GM10266 (cell line): ENCODE results near the gene OR10J4.
"Not testable (repeated sequence)": the region's sequence is repeated elsewhere in the genome, so short reads cannot be mapped to it uniquely, and the experiment has no call there.

Source experiments
- DNase-seq: peaks from one replicate; pipeline ENCODE4 v3.0.0; 2012; ENCODE audit errors: extremely low spot score
- TF ChIP-seq, protein P1 (sequence below): IDR thresholded peaks from 2 replicates; pipeline ENCODE4 v1.5.1; 2012; ENCODE audit warnings: mild to moderate bottlenecking, low read depth; ENCODE audit not compliant: control insufficient read depth, insufficient read depth; ENCODE audit errors: missing control alignments

Gene OR10J4

DNA sequence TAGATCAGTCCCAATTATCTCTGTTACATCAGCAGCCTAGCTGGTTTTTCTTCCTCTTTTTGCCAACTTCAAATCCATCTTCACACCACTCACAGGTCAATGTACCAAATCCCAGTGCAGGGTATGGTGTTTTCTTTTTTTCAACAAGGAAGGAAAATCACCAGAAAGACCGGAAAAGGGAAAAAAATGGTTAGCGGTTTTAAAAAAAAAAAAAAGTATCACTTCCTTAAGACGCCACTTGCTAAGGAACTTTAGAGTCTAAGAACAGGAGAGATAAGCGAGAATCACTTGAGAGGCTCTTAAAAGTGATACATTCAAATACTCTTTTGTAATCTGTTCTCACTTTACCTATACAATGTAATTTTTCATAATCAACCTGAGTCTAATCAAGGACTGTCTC is 4.5 kb downstream of the OR10J4 start:
- TF ChIP-seq, protein P1, sequence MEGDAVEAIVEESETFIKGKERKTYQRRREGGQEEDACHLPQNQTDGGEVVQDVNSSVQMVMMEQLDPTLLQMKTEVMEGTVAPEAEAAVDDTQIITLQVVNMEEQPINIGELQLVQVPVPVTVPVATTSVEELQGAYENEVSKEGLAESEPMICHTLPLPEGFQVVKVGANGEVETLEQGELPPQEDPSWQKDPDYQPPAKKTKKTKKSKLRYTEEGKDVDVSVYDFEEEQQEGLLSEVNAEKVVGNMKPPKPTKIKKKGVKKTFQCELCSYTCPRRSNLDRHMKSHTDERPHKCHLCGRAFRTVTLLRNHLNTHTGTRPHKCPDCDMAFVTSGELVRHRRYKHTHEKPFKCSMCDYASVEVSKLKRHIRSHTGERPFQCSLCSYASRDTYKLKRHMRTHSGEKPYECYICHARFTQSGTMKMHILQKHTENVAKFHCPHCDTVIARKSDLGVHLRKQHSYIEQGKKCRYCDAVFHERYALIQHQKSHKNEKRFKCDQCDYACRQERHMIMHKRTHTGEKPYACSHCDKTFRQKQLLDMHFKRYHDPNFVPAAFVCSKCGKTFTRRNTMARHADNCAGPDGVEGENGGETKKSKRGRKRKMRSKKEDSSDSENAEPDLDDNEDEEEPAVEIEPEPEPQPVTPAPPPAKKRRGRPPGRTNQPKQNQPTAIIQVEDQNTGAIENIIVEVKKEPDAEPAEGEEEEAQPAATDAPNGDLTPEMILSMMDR = no peak
- DNase-seq = no peak

DNA sequence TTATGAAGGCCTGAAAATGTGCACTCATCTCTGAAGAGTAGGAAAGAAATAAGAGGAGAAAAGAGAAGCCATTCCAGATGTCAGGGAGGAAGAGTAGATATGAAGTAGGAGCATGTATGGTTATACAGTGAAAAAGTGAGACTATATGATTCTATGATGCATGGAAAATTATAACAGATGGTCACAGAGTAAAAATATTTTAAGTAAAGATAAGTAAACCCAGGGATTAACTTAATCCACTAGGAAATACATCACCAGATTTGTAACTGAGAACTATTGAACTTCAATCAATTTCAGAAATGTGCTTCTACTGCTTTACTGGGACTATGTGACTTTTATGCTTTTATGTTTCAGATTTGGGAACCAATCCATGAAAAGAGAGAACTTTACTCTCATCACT is 7.4 kb downstream of the OR10J4 start, which contains the start of gene OR10J1:
TSS of gene OR10J1 (plus strand) at position 301 of the 400 bp plus-strand sequence. CDS start at position 371, 70 bp downstream.
- TF ChIP-seq, protein P1 = no peak

DNA sequence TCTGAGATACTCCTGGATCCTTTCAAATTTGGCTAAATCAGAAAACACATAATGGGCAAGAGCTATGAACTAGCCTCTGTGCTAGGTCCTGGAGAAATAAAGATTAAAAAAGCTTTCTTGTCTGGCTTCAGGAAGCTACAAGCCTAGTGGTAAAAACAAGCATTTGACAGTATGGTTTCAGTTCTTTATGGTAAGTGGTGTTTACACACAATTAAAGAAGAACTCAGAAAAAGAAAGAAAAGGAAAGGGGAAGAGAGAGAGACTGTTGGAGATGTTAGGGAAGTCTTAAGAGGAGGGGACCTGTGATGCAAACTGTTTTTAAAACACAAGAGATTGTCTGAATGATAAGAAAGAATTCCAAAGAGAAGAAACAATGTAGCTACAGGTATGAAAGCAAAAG is 9.4 kb downstream of the OR10J4 start:
- DNase-seq = no peak
- TF ChIP-seq, protein P1 = no peak

More for the DNA sequence above, 7.4 kb downstream of the OR10J4 start, which contains the start of gene OR10J1:
- no peak for DNase-seq

DNA sequence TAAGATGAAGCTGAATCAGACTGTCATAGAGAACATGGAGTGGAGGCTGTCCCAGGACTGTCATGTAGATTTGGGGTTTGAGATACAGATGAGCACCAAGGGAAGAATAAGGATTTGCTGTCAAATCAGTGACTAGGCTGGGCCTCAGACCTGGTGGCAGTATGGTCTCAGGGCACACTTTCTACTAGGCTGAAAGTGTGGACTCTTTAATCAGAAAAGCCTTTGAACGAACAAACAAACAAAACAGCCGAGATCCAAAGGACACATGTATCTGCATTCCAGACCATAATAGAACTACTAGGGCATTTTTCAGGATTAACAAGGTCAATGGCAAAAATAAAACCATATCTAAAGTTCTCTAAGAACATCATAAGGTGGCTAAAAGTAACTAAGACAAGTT is 10.4 kb downstream of the OR10J4 start:
- TF ChIP-seq, protein P1 = no peak
- no peak for DNase-seq

DNA sequence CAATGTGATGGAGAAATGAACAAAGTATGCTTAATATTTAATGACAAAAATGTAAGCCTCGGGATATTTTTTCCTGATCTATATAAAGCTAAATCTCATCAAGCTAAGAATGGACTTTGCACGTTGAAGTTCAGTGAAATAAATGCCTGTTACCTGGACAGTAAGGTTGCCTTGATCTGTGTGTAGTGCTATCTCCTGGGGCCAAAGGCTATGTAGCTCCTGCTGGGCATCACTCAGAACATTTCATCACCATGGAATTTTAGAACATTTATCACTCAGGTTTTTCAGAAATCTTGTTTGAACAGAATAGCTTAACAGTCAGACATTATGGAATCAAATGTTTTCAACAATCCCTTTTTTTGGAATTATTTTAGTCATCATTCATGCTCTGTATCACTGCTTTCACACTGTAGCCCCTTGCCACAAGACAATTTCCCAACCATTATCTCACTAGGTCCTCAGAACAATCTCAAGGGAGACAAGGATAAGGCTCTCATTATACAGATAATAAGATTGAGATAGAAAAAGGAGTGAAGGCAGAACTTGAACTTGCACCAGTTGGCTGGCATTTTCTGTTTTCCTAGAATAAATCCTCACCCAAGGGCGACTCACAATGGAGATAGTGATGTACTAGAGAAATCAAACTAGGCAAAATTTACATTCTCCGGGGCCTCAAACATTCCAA is 11.2 kb downstream of the OR10J4 start:
- DNase-seq = no peak
- TF ChIP-seq, protein P1 = no peak

DNA sequence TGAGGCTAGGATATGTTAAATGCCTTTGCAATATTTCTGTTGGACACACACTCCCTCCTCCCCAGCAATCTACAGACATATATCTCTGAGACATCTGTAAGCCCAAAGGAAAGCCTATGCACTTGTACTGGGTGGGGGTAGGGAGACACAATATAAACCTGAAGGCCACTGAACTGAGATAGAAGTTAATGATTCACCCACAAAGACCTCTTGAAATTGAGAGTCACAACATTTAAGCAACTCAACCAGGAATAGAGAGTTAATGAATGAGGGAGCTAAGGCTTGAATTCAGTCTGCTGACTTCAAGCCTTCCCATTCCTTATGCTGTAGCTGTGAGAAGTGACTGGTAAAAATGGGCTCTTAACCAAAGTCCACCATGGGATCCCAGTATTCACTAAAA is 12.5 kb downstream of the OR10J4 start:
- TF ChIP-seq, protein P1 = no peak
- no peak for DNase-seq

DNA sequence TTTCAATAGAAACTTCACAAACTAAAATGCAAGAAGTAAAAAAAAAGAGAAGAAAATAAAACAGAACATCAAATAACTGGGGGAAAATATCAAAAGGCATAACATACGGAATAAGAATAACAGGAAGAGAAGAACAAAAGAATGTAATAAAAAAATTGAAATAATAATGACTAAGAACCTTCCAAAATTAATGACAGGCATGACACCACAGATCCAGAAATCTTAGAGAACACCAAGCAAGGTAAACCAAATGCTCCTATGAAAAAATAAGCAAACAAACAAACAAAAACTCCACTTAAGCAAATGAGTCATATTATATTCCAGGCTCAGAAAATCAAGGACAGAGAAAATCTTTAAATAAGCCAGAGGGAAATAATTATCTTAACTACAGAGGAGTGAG is 16.2 kb downstream of the OR10J4 start:
- DNase-seq = no peak
- TF ChIP-seq, protein P1 = no peak

DNA sequence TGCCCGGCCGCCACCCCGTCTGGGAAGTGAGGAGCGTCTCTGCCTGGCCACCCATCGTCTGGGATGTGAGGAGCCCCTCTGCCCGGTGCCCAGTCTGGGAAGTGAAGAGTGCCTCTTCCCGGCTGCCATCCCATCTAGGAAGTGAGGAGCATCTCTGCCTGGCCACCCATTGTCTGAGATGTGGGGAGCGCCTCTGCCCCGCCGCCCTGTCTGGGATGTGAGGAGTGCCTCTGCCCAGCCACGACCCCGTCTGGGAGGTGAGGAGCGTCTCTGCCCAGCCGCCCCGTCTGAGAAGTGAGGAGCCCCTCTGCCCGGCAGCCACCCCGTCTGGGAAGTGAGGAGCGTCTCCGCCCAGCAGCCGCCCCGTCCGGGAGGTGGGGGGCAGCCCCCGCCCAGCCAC is 17.6 kb downstream of the OR10J4 start:
- not testable (repeated sequence) for DNase-seq
